Left lung (tissue), 10 donors: Measurements from ENCODE around the gene RAPGEF1. TPM values are rescaled to one million over a fixed set of nuclear protein-coding genes. Genes with fewer than 3 reads are reported as not detected.

Experiments
- ATAC-seq: fragments of 200-7000 bp; cut with Tn5 transposase; one replicate; pipeline ENCODE4 v1.9.1; 2020; ENCODE audit warnings: moderate library complexity
- DNase-seq, 4 donors: peaks; one replicate each; pipeline ENCODE4 v3.0.0-alpha.2; 2013 to 2020
- H3K27ac ChIP-seq, 2 donors: fragments of 200-600 bp; sonication (generic) in 1 of 2; one replicate each; pipeline versions ENCODE4 v1.5.0 to v1.8.0; 2020 to 2021
- H3K27me3 ChIP-seq, 2 donors: fragments of 200-600 bp; sonication (generic) in 1 of 2; one replicate each; pipeline versions ENCODE4 v1.5.0 to v1.8.0; 2020 to 2021
- H3K36me3 ChIP-seq, 2 donors: fragments of 200-600 bp; sonication (generic) in 1 of 2; one replicate each; pipeline versions ENCODE4 v1.5.0 to v1.8.0; 2020 to 2021
- H3K4me1 ChIP-seq, 2 donors: fragments of 200-600 bp; one replicate each; pipeline ENCODE4 v1.8.0; 2021
- H3K4me3 ChIP-seq, 2 donors: fragments of 200-600 bp; sonication (generic) in 1 of 2; one replicate each; pipeline versions ENCODE4 v1.5.0 to v1.8.0; 2020 to 2021; ENCODE audit warnings: mild to moderate bottlenecking in 1 of 2
- H3K9me3 ChIP-seq, 2 donors: fragments of 200-600 bp; sonication (generic) in 1 of 2; one replicate each; pipeline versions ENCODE4 v1.5.0 to v1.8.0; 2020 to 2021
- intact Hi-C, 2 donors: fragments of 100-400 bp; cut with DNase I; formaldehyde crosslinking; loops; one replicate each; pipeline versions ENCODE4 v1.11.2 to v1.14.2; 2022
- polyA plus RNA-seq, 6 donors: library from polyadenylated mRNA; unstranded; fragments of 120-200 nt; gene quantifications; one replicate each; pipeline ENCODE4 v1.2.1, GENCODE V29; 2013; ENCODE audit not compliant: insufficient read length in 6 of 6
- total RNA-seq, 2 donors: library from RNA; stranded (reverse); fragmentation: NEBNext Ultra II Directional; extraction: Animal tissue kit (Norgen Biotek cat#: 25700); gene quantifications; one replicate each; pipeline ENCODE4 v1.2.1, GENCODE V29; 2021
- TF ChIP-seq, protein P1 (sequence below), 2 donors: fragments of 200-600 bp; sonication (generic) in 1 of 2; IDR thresholded peaks; one replicate each; pipeline versions ENCODE4 v1.5.0 to v1.8.0; 2021; ENCODE audit warnings: antibody characterized with exemption in 2 of 2
- donor health status: DM: no; HTN: yes; CAD: no.
- donor health status: DM: no; HTN: no; CAD: no.

The RAPGEF1 gene
- total and polyA plus RNA-seq, 8 donors: 37.5 to 112 (median 45.6) TPM

DNA sequence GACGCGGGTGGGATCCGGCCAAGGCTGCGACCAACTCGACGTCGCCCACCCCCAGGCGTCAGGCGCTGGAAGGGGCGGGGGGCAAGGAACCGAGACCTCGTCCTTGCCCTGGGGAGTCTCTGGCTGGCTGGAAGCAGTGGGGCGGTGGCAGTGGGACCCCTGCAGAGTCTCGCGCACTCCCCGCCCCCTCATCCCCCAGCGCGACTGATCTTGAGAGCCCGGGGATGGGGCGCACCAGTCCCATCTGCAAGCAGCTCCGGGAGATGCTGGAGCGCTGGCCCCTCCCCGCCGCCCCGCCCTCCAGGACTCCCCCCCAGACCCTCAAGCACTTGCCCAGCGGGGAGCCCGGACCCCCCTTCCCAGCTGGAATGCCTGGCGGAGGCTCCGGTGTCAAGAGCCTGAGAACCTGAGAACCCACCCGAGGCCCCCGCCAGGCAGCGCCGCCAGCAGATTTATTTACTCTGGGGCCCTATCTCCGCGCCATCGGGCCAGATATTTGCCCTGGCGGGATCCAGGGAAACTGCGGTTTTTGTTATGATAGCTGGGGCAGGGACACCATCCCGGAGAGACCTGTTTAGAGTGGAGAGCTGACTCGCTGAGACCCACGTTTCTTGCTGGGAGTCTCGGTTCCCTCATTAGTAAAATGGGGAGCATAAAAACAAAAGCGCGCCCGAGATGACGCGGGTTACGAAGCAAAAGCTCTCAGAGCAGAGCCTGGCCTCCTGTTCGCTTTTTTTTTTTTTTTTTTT is 193.4 kb downstream of the RAPGEF1 start:
- Histone ChIP-seq H3K36me3 (no peaks in the 10 kb centered on the region), H3K4me3 (peak overlapping the region; percentile 15 to 29), H3K4me1 (peaks cover 6 to 7% of the 10 kb centered on the region in 2 donors), H3K27ac (no peak overlapping the region), H3K9me3 (peaks cover 0 to 19% of the 10 kb centered on the region in 2 donors), H3K27me3 (peaks cover 17 to 61% of the 10 kb centered on the region in 2 donors)
- intact Hi-C loops: no loop called here
- ATAC-seq (peak; percentile 34), DNase-seq (peak in 1 of 4 donors; percentile 76)
- TF ChIP-seq, protein P1, sequence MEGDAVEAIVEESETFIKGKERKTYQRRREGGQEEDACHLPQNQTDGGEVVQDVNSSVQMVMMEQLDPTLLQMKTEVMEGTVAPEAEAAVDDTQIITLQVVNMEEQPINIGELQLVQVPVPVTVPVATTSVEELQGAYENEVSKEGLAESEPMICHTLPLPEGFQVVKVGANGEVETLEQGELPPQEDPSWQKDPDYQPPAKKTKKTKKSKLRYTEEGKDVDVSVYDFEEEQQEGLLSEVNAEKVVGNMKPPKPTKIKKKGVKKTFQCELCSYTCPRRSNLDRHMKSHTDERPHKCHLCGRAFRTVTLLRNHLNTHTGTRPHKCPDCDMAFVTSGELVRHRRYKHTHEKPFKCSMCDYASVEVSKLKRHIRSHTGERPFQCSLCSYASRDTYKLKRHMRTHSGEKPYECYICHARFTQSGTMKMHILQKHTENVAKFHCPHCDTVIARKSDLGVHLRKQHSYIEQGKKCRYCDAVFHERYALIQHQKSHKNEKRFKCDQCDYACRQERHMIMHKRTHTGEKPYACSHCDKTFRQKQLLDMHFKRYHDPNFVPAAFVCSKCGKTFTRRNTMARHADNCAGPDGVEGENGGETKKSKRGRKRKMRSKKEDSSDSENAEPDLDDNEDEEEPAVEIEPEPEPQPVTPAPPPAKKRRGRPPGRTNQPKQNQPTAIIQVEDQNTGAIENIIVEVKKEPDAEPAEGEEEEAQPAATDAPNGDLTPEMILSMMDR (IDR thresholded peaks at IDR 0.05): no peak

DNA sequence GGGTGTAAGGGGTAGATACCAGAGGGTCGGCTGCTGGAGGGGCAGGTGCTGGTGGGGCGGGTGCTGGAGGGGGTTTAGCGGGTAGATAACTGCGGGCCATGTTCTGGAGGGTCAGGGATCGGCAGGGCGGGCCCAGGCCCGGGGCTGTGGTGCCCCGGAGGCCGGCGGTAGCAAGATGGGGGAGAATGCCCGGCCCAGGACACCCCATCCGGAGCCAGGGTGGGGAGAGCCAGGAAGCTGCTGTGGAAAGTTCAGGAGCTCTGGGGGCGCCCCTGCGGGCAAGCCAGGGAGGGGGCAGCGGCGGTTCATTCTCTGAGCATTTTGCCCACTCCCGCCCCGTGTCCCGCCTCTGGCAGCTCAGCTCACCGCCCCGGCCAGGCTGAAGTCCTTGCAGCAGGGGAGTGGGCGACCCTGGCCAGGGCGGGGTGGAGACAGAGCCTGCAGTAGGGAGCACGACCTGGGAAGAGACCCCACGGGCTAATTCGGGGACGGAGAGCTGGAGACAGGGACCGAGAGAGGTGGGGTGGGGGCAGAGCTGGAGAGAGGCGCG is 194.0 kb downstream of the RAPGEF1 start:
- H3K36me3 ChIP-seq: no peaks in the 10 kb centered on the region
- peaks cover 6 to 7% of the 10 kb centered on the region in 2 donors for H3K4me1 ChIP-seq
- peaks cover 17 to 61% of the 10 kb centered on the region in 2 donors for H3K27me3 ChIP-seq
- no peak overlapping the region for H3K27ac ChIP-seq
- TF ChIP-seq, protein P1 (IDR thresholded peaks at IDR 0.05): no peak
- peak overlapping the region; percentile 15 to 29 for H3K4me3 ChIP-seq
- H3K9me3 ChIP-seq: peaks cover 0 to 19% of the 10 kb centered on the region in 2 donors
- ATAC-seq: peak; percentile 44
- no peak for DNase-seq
- intact Hi-C loops: no loop called here

DNA sequence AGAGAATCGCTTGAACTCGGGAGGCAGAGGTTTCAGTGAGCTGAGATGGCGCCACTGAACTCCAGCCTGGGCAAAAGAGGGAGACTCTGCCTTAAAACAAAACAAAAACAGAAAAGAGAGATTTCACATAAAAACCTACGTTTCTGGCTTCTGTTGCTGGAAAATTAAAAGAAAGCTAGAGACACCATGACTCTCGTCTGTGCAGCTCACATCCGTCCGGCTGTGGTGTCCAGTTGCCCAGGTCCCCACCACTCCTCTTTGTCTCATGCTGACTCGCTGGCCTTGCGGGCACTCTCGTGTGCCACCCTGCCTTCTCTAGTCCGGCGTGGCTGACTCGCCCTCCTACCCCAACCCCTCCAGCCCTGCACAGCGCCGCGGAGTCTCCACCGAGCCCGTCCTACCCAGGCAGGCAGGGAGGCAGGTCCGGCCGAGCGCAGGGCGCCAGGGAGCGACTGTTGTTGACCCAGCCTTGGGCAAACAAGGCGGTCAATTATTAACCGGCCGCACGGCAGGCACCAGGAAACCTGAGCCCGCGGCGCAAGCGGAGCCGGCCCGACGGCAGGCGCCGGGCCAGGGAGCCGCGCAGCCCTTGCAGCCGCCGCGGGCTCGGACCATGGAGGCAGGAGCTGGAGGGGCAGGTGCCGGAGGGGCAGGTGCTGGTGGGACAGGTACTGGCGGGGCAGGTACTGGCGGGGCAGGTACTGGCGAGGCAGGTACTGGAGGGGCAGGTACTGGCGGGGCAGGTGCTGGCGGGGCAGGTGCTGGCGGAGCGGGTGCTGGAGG is 194.7 kb downstream of the RAPGEF1 start, which contains the start of gene PRRT1B:
Gene PRRT1B (plus strand): TSS at position 521 of the 783 bp plus-strand sequence. CDS start 93 bp downstream, at position 614.
- peaks cover 0 to 19% of the 10 kb centered on the region in 2 donors for H3K9me3 ChIP-seq
- peak within 1 kb of the TSS; percentile 15 to 29 for H3K4me3 ChIP-seq
- H3K27me3 ChIP-seq: peaks cover 17 to 61% of the 10 kb centered on the region in 2 donors
- ATAC-seq: peak; percentile 97
- no peak within 1 kb of the TSS for H3K27ac ChIP-seq
- TF ChIP-seq, protein P1 (IDR thresholded peaks at IDR 0.05): no peak
- H3K4me1 ChIP-seq: peaks cover 6 to 7% of the 10 kb centered on the region in 2 donors
- H3K36me3 ChIP-seq: no peaks in the 10 kb centered on the region
- intact Hi-C loops: no loop called here
- peak; percentile 52 to 93 (median 85) for DNase-seq

- Histone ChIP-seq H3K27me3 (peaks cover 17 to 48% of the 10 kb centered on the region in 2 donors), H3K27ac (no peak overlapping the region), H3K9me3 (peaks cover 0 to 19% of the 10 kb centered on the region in 2 donors), H3K4me1 (peaks cover 6 to 7% of the 10 kb centered on the region in 2 donors), H3K4me3 (no peak overlapping the region), H3K36me3 (no peaks in the 10 kb centered on the region)
- DNase-seq (no peak), ATAC-seq (no peak)
- intact Hi-C loops: no loop called here
- TF ChIP-seq, protein P1 (IDR thresholded peaks at IDR 0.05): no peak
Observed at GRCh38 chr9:131543141-131543540, 196.7 kb downstream of the RAPGEF1 start.
